Cerebellar cortex (tissue), 1 donor: ENCODE data around the gene RAB26.
"Not testable (repeated sequence)": the region's sequence is repeated elsewhere in the genome, so short reads cannot be mapped to it uniquely, and the experiment has no call there.

ENCODE experiments used
- DNase-seq: peaks from one replicate; pipeline ENCODE4 v3.0.0-alpha.2; 2015; ENCODE audit warnings: low spot score

RAB26 gene

GRCh38 chr16:2117341-2117740, 31.1 kb upstream of the RAB26 start:
- DNase-seq, result not testable (repeated sequence)

- DNase-seq, result not testable (repeated sequence)
These were observed 30.3 kb upstream of the RAB26 start for GRCh38 chr16:2117960-2118722.

GRCh38 chr16:2121325-2121724, 27.1 kb upstream of the RAB26 start:
- peak; percentile 92 for DNase-seq

- DNase-seq, result no peak
These were observed 26.6 kb upstream of the RAB26 start for GRCh38 chr16:2121853-2122252.

GRCh38 chr16:2122429-2122828, 26.0 kb upstream of the RAB26 start:
- no peak for DNase-seq

- not testable (repeated sequence) for DNase-seq
These were observed 25.3 kb upstream of the RAB26 start for GRCh38 chr16:2122934-2123683.

- DNase-seq, result not testable (repeated sequence)
These were observed 24.6 kb upstream of the RAB26 start for GRCh38 chr16:2123706-2124376.

- DNase-seq, result not testable (repeated sequence)
These were observed 24.1 kb upstream of the RAB26 start for GRCh38 chr16:2124377-2124693.

GRCh38 chr16:2124694-2125444, 23.6 kb upstream of the RAB26 start:
- peak; percentile 89 for DNase-seq

GRCh38 chr16:2125609-2126008, 22.8 kb upstream of the RAB26 start:
- not testable (repeated sequence) for DNase-seq

- DNase-seq, result not testable (repeated sequence)
These were observed 22.2 kb upstream of the RAB26 start for GRCh38 chr16:2126161-2126743.

- not testable (repeated sequence) for DNase-seq
These were observed 21.4 kb upstream of the RAB26 start for GRCh38 chr16:2126928-2127556.

- not testable (repeated sequence) for DNase-seq
These were observed 20.7 kb upstream of the RAB26 start for GRCh38 chr16:2127630-2128280.

- not testable (repeated sequence) for DNase-seq
These were observed 19.2 kb upstream of the RAB26 start for GRCh38 chr16:2129251-2129650.

GRCh38 chr16:2129890-2130447, 18.5 kb upstream of the RAB26 start:
- not testable (repeated sequence) for DNase-seq

- DNase-seq, result not testable (repeated sequence)
These were observed 14.6 kb upstream of the RAB26 start for GRCh38 chr16:2133797-2134196.

GRCh38 chr16:2135071-2135470, 13.4 kb upstream of the RAB26 start:
- not testable (repeated sequence) for DNase-seq

- DNase-seq, result peak; percentile 92
These were observed 12.5 kb upstream of the RAB26 start, which contains the start of gene PKD1 for GRCh38 chr16:2135770-2136490. Gene PKD1, minus strand, starts transcription at chr16:2135898. Its CDS starts 209 bp downstream, at chr16:2135689.
